Heart left ventricle (tissue), 16 donors: ENCODE results near the gene HNRNPUL2. TPM values are rescaled to one million over a fixed set of nuclear protein-coding genes. Genes with fewer than 3 reads are reported as not detected.

Experiments used
- ATAC-seq, 4 donors: fragments of 200-7000 bp; cut with Tn5 transposase; one replicate each; pipeline ENCODE4 v1.9.1; 2020 to 2022; ENCODE audit warnings: moderate library complexity in 4 of 4, mild to moderate bottlenecking in 3 of 4, moderate number of reproducible peaks in 1 of 4
- DNase-seq, 5 donors: peaks; one replicate each; pipeline ENCODE4 v3.0.0-alpha.2; 2020
- H3K27ac ChIP-seq, 12 donors: fragments of 200-600 bp; sonication (generic) in 4 of 12; one replicate each; pipeline versions ENCODE4 v1.5.0 to v1.8.0; 2016 to 2022; ENCODE audit warnings: mild to moderate bottlenecking in 2 of 12
- H3K27me3 ChIP-seq, 9 donors: fragments of 200-600 bp; sonication (generic) in 2 of 9; one replicate each; pipeline versions ENCODE4 v1.5.1 to v1.8.0; 2016 to 2022; ENCODE audit warnings: mild to moderate bottlenecking in 3 of 9
- H3K36me3 ChIP-seq, 9 donors: fragments of 200-600 bp; sonication (generic) in 2 of 9; one replicate each; pipeline versions ENCODE4 v1.5.0 to v1.8.0; 2018 to 2022; ENCODE audit warnings: mild to moderate bottlenecking in 2 of 9
- H3K4me1 ChIP-seq, 12 donors: fragments of 200-600 bp; sonication (generic) in 4 of 12; one replicate each; pipeline versions ENCODE4 v1.5.0 to v1.8.0; 2016 to 2022; ENCODE audit warnings: mild to moderate bottlenecking in 3 of 12
- H3K4me3 ChIP-seq, 12 donors: fragments of 200-600 bp; sonication (generic) in 4 of 12; one replicate each; pipeline versions ENCODE4 v1.5.0 to v1.8.0; 2017 to 2022; ENCODE audit warnings: mild to moderate bottlenecking in 9 of 12, moderate library complexity in 4 of 12
- H3K9me3 ChIP-seq, 12 donors: fragments of 200-600 bp; sonication (generic) in 4 of 12; one replicate each; pipeline versions ENCODE4 v1.5.0 to v1.8.0; 2016 to 2022; ENCODE audit warnings: mild to moderate bottlenecking in 1 of 12
- CTCF ChIP-seq, 12 donors: fragments of 200-600 bp; sonication (generic) in 4 of 12; IDR thresholded peaks; one replicate each; pipeline versions ENCODE4 v1.5.0 to v1.8.0; 2018 to 2022; ENCODE audit warnings: antibody characterized with exemption in 12 of 12, mild to moderate bottlenecking in 5 of 12
- POLR2A ChIP-seq, 2 donors: fragments of 450-650 bp; IDR thresholded peaks; one replicate each; pipeline ENCODE4 v1.6.1; 2017; ENCODE audit warnings: antibody characterized with exemption in 2 of 2, mild to moderate bottlenecking in 2 of 2, moderate library complexity in 2 of 2
- WGBS, 4 donors: extraction: QIAGEN DNeasy Blood & Tissue Kit in 2 of 4; methylation state at CpG; one replicate each; pipeline versions ENCODE4 v1.1.5 to v1.1.7; 2013 to 2018; 5-methylcytosine and 5-hydroxymethylcytosine counted together
- intact Hi-C, 10 donors: fragments of 100-400 bp; cut with DNase I; formaldehyde crosslinking; loops; one replicate each; pipeline versions ENCODE4 v1.11.1 to v1.14.2; 2022
- long read RNA-seq, 3 donors: library from polyadenylated mRNA; unstranded; transcript quantifications; one replicate each; pipeline ENCODE4 v2.0.0, GENCODE V29; 2020 to 2021
- polyA plus RNA-seq, 2 donors: library from polyadenylated mRNA; stranded (reverse); fragments of 200-250 nt; gene quantifications; one replicate each; pipeline ENCODE4 v1.2.3, GENCODE V29; 2013
- total RNA-seq, 9 donors: library from RNA; depleted of rRNA in 2 of 9; stranded (reverse); fragments of >200 nt in 2 of 9; fragmentation: NEBNext Ultra II Directional in 3 of 9; extraction: Animal tissue kit (Norgen Biotek cat#: 25700) in 3 of 9; gene quantifications; one replicate each; pipeline versions ENCODE4 v1.1.0 to v1.2.4, GENCODE V29; 2016 to 2023
- donor health status: ischemic (EF 13 %, LVEDD 7.1; RV severe dilation, severe dysfunction).
- donor health status: healthy with polysubstance abuse.
- donor health status: DM: no; HTN: yes; CAD: no.
- donor health status: DM: no; HTN: no; CAD: no.
- donor health status: ischemic (EF 25% LVEDD 6.9; RV normal size, moderate dysfunction).
- donor health status: ischemic (EF 25% LVEDD 5.7; RV mildly dilated, moderate dysfunction).
- donor health status: healthy.
- donor health status: DM: yes; HTN: yes; CAD: no.
- donor health status: ischemic (EF 35%, LVEDD 5.7; RV mildly dilated, moderate dysfunction).
- donor health status: nonischemic (EF 11% LVEDD 7.7; RV severe dilation, severe dysfunction).
- donor health status: DM: yes; HTN: yes; CAD: no.
- donor health status: PGD.
- donor health status: ischemic (EF 29% LVEDD 5.4; RV normal size, mild dysfunction).
- donor health status: nonischemic (EF 23%, LVEDD 6.1; RV moderate dilation, normal function).

HNRNPUL2 gene
- total RNA-seq (10 to 100 TPM in 8 of 9 donors, 1 to 10 TPM in 1; 9.6 to 39.5 (median 32.6) TPM), polyA plus RNA-seq (10 to 100 TPM; 32.7 to 35.2 TPM)
- long read RNA-seq, donor 1, partial matches to known transcripts: 0 of 1 reads
- long read RNA-seq, donor 1, other reads (novel, unspliced or antisense): 1 of 1 reads
- long read RNA-seq, donor 2, partial matches to known transcripts: 0 of 2 reads
- long read RNA-seq, donor 2, other reads (novel, unspliced or antisense): 2 of 2 reads
- long read RNA-seq, donor 3, full-length matches to known transcripts: 2 of 7 reads
- long read RNA-seq, donor 3, partial matches to known transcripts: 0 of 7 reads
- long read RNA-seq, donor 3, other reads (novel, unspliced or antisense): 5 of 7 reads

GRCh38 chr11:62727165-62727871, at the start of gene HNRNPUL2:
Gene HNRNPUL2 (minus strand): TSS chr11:62727457. CDS start chr11:62727156, 301 bp downstream.
- DNase-seq (peak; percentile 98 to 99 (median 99)), ATAC-seq (peak; percentile 92 to 96 (median 94))
- intact Hi-C loops: loop anchor here in 5 of 10 donors (1.0 to 10.0 kb wide), 7 partner anchors 17 to 127 kb away; partner anchors contain the start of gene TAF6L (in 1 of the 5)

GRCh38 chr11:62775646-62776045, 48.4 kb upstream of the HNRNPUL2 start:
- peaks cover 0 to 14% (median 10%) of the 10 kb centered on the region in 12 donors for H3K4me1 ChIP-seq
- no peaks in the 10 kb centered on the region for H3K9me3 ChIP-seq
- intact Hi-C loops: no loop called here
- H3K4me3 ChIP-seq: no peak overlapping the region
- TF ChIP-seq CTCF (IDR thresholded peaks at IDR 0.05) (no peak), POLR2A (IDR thresholded peaks at IDR 0.05) (no peak)
- peak in 1 of 5 donors; percentile 39 for DNase-seq
- no peak overlapping the region for H3K27ac ChIP-seq
- no peaks in the 10 kb centered on the region for H3K27me3 ChIP-seq
- ATAC-seq: no peak
- H3K36me3 ChIP-seq: peaks cover 0 to 53% (median 48%) of the 10 kb centered on the region in 9 donors
- WGBS, 4 donors: 87 to 94% (median 90%) methylated on average over 17 of the region's 17 CpGs

More at GRCh38 chr11:62727165-62727871, at the start of gene HNRNPUL2:
- no peaks in the 10 kb centered on the region for H3K27me3 ChIP-seq
- WGBS, 4 donors: 0 to 1% (median 0%) methylated on average over 38 to 72 of the region's 72 CpGs
- H3K27ac ChIP-seq: peak within 1 kb of the TSS; percentile 91 to 99 (median 96)
- H3K4me1 ChIP-seq: peaks cover 3 to 58% (median 45%) of the 10 kb centered on the region in 12 donors
- H3K9me3 ChIP-seq: no peaks in the 10 kb centered on the region
- H3K4me3 ChIP-seq: peak within 1 kb of the TSS; percentile 64 to 98 (median 85)
- peaks cover 2 to 38% (median 28%) of the 10 kb centered on the region in 9 donors for H3K36me3 ChIP-seq
- peak; percentile 81 to 94 for TF ChIP-seq POLR2A (IDR thresholded peaks at IDR 0.05)
- peak in 3 of 12 donors; percentile 4 to 22 (median 16) for TF ChIP-seq CTCF (IDR thresholded peaks at IDR 0.05)

- WGBS, 4 donors: 92 to 95% (median 94%) methylated on average over 6 of the region's 6 CpGs
- Histone ChIP-seq H3K27ac (no peak overlapping the region), H3K36me3 (peaks cover 0 to 41% (median 38%) of the 10 kb centered on the region in 9 donors), H3K4me1 (peaks cover 0 to 26% (median 19%) of the 10 kb centered on the region in 12 donors), H3K4me3 (no peak overlapping the region), H3K27me3 (no peaks in the 10 kb centered on the region), H3K9me3 (no peaks in the 10 kb centered on the region)
- intact Hi-C loops: loop anchor here in 1 of 10 donors (5.0 kb wide), 1 partner anchor 47 kb away; the partner anchor contains the start of genes HNRNPUL2 and TTC9C
- DNase-seq: peak in 1 of 5 donors; percentile 7
- ATAC-seq: no peak
- no peak for TF ChIP-seq CTCF (IDR thresholded peaks at IDR 0.05)
- no peak for TF ChIP-seq POLR2A (IDR thresholded peaks at IDR 0.05)
Observed at GRCh38 chr11:62774407-62774806, 47.1 kb upstream of the HNRNPUL2 start.
